Keratinocyte (primary cell): ENCODE data around the gene DOK4.

ENCODE experiments used
- CTCF ChIP-seq, 3 experiments: IDR thresholded peaks in 1 of 3; conservative IDR thresholded peaks in 1 of 3; optimal IDR thresholded peaks in 1 of 3; 2 replicates in 2 of 3; 3 replicates in 1 of 3; pipeline versions ENCODE3 to v1.5.1; 2011; ENCODE audit warnings: low read length in 3 of 3, mild to moderate bottlenecking in 3 of 3, moderate library complexity in 2 of 3, control low read depth in 1 of 3, inconsistent platforms in 1 of 3; ENCODE audit not compliant: insufficient read depth in 2 of 3; ENCODE audit errors: extremely low read depth in 1 of 3
- EZH2 ChIP-seq: IDR thresholded peaks from one replicate; pipeline ENCODE4 v1.6.1; 2012; ENCODE audit warnings: inconsistent platforms, mild to moderate bottlenecking, low read length, moderate library complexity

- TF ChIP-seq EZH2: no peak
- TF ChIP-seq CTCF (optimal IDR thresholded peaks at IDR 0.05 in 1 of 3, IDR thresholded peaks at IDR 0.05 in 1 of 3, conservative IDR thresholded peaks at IDR 0.05 in 1 of 3; ENCODE audit: extremely low read depth in 1 of 3, insufficient read depth in 2 of 3, low read length in 3 of 3): no peak
Observed at GRCh38 chr16:57508035-57508425, 21.7 kb upstream of the DOK4 start.
